ENCODE results near the gene FAM221A.
"Not testable (repeated sequence)": the region's sequence is repeated elsewhere in the genome, so short reads cannot be mapped to it uniquely, and the experiment has no call there.

FAM221A gene

GRCh38 chr7:23709081-23709750 is 29.2 kb downstream of the FAM221A start:
- no peak for DNase-seq

GRCh38 chr7:23710000-23710399 is 30.0 kb downstream of the FAM221A start, which contains the start of gene STK31:
Gene STK31, plus strand, starts transcription at chr7:23710219. Its CDS starts 67 bp downstream, at chr7:23710286.
- DNase-seq, result no peak

- DNase-seq, result no peak
Observed at GRCh38 chr7:23712368-23713284, 32.6 kb downstream of the FAM221A start.

GRCh38 chr7:23713285-23714149 is 33.5 kb downstream of the FAM221A start:
- DNase-seq, result no peak

GRCh38 chr7:23714150-23714464 is 34.1 kb downstream of the FAM221A start:
- no peak for DNase-seq

GRCh38 chr7:23714579-23714978 is 34.6 kb downstream of the FAM221A start:
- no peak for DNase-seq

- DNase-seq, result no peak
Observed at GRCh38 chr7:23715099-23715498, 35.1 kb downstream of the FAM221A start.

- DNase-seq, result no peak
Observed at GRCh38 chr7:23717788-23718187, 37.8 kb downstream of the FAM221A start.

GRCh38 chr7:23721456-23721855 is 41.5 kb downstream of the FAM221A start:
- DNase-seq, result no peak

GRCh38 chr7:23722587-23723216 is 42.7 kb downstream of the FAM221A start:
- DNase-seq, result not testable (repeated sequence)

- DNase-seq, result not testable (repeated sequence)
Observed at GRCh38 chr7:23724113-23724512, 44.1 kb downstream of the FAM221A start.

GRCh38 chr7:23742051-23742450 is 62.1 kb downstream of the FAM221A start:
- no peak for DNase-seq

- DNase-seq, result no peak
Observed at GRCh38 chr7:23743226-23743625, 63.2 kb downstream of the FAM221A start.

- DNase-seq, result no peak
Observed at GRCh38 chr7:23746629-23747028, 66.6 kb downstream of the FAM221A start.

GRCh38 chr7:23751852-23752251 is 71.9 kb downstream of the FAM221A start:
- no peak for DNase-seq
